Activated CD8-positive, alpha-beta memory T cell treated with anti-CD3 and anti-CD28 coated beads, Interleukin-2, amount 10 ng/mL, durations not matched to agents 7 days and 5 days (primary cell): ENCODE measurements around the gene FCMR. TPM values are rescaled to one million over a fixed set of nuclear protein-coding genes. Genes with fewer than 3 reads are reported as not detected.

Experiments
- ATAC-seq: fragments of 150-1000 bp; cut with Tn5 transposase; one replicate; pipeline ENCODE4 v1.10.0; 2021; ENCODE audit warnings: moderate library complexity
- CTCF ChIA-PET: fragments of 350-600 bp; sonication (Branson Sonifier 250); formaldehyde crosslinking; loops from one replicate; lab custom pipeline; 2021; ENCODE audit warnings: antibody characterized with exemption; lab: Charles Lee
- DNase-seq: peaks from one replicate; pipeline ENCODE4 v3.0.0-alpha.2; 2020
- H3K27ac Mint-ChIP-seq: one replicate; pipeline ENCODE4 v1.8.0; 2021; ENCODE audit warnings: mild to moderate bottlenecking, mixed read lengths
- H3K27me3 Mint-ChIP-seq: one replicate; pipeline ENCODE4 v1.8.0; 2021; ENCODE audit warnings: mixed read lengths
- H3K36me3 Mint-ChIP-seq: one replicate; pipeline ENCODE4 v1.8.0; 2021; ENCODE audit warnings: mild to moderate bottlenecking, mixed read lengths
- H3K4me1 Mint-ChIP-seq: one replicate; pipeline ENCODE4 v1.8.0; 2021; ENCODE audit warnings: mixed read lengths
- H3K4me3 Mint-ChIP-seq: one replicate; pipeline ENCODE4 v1.8.0; 2021; ENCODE audit warnings: mild to moderate bottlenecking, moderate library complexity, mixed read lengths
- H3K9me3 Mint-ChIP-seq: one replicate; pipeline ENCODE4 v1.8.0; 2022; ENCODE audit warnings: low read depth, mixed read lengths
- total RNA-seq, 2 experiments: library from RNA; stranded (reverse); gene quantifications; one replicate each; pipeline ENCODE4 v1.2.3, GENCODE V29; 2021

FCMR gene
- total RNA-seq, 2 experiments from 2014 or later: 33.0 to 37.2 TPM

DNA sequence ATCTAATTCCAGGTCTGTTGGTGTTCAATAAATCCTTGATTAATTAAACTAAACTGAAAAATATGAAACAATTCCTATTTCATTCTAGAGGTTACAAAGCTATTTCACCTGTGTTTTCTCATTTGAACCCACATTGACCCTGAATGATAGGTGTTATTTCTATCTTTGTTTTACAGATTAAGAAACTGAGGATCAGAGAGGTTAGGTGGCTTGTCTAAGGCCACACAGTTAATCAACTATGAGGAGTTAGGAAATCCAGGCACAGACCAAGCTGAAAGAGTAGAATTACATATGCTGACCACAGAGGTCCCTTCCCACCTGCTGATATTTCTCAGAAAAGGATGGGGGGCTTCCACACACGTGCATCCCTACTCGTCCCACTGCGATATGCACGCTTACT, 24.0 kb upstream of the FCMR start:
- no peak for ATAC-seq
- H3K4me1 Mint-ChIP-seq: peaks cover 5% of the 10 kb centered on the region
- no peak for DNase-seq
- no peak overlapping the region for H3K27ac Mint-ChIP-seq
- H3K36me3 Mint-ChIP-seq: peaks cover 2% of the 10 kb centered on the region
- peaks cover 32% of the 10 kb centered on the region for H3K27me3 Mint-ChIP-seq
- H3K9me3 Mint-ChIP-seq: no peaks in the 10 kb centered on the region
- CTCF ChIA-PET: interaction anchor here (0.6 to 1.6 kb wide), 3 partner anchors 14 to 219 kb away, joined by 3 to 4 read pairs (median 3); no protein-coding TSS in a partner anchor
- no peak overlapping the region for H3K4me3 Mint-ChIP-seq

- H3K9me3 Mint-ChIP-seq: no peaks in the 10 kb centered on the region
- no peak for DNase-seq
- H3K27ac Mint-ChIP-seq: no peak overlapping the region
- H3K4me1 Mint-ChIP-seq: peaks cover 5% of the 10 kb centered on the region
- H3K36me3 Mint-ChIP-seq: no peaks in the 10 kb centered on the region
- no peak overlapping the region for H3K4me3 Mint-ChIP-seq
- peaks cover 32% of the 10 kb centered on the region for H3K27me3 Mint-ChIP-seq
- peak; percentile 49 for ATAC-seq
- CTCF ChIA-PET: no interaction called here
Observed at GRCh38 chr1:206944703-206945102, 23.0 kb upstream of the FCMR start.

DNA sequence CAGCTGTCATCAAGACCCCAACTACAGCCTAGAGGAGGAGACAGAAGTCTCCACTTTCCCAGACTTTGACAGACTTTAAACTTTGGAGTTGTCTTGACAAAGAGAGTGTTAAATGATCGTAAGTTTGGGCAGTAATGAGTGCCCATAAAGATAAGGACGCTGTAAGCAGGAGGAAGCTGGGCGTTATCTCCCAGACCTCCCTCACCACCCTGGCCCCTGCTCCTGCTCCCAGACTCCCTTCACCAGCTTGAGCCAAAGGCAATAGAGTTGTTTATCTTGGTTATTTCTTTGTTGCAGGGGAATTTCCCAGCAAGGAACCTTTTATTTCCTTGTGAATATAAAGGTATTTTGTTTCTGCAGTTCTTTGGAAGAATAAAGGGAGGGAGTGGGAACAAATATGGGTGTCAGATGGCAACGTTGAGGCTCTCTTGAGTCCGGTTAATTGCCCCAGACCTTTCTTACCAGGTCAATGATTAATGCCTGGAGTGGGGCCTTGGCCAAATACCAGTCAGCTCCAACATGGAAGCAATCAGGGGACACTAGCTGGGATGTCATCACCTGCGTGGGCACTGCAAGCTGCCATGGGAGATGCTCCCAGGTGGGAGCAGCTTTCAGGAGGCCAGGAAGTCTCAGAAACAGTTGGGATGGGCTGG, 20.2 kb upstream of the FCMR start:
- Mint-ChIP-seq H3K27me3 (peaks cover 29% of the 10 kb centered on the region), H3K4me3 (no peak overlapping the region), H3K4me1 (peaks cover 5% of the 10 kb centered on the region), H3K9me3 (no peaks in the 10 kb centered on the region), H3K36me3 (no peaks in the 10 kb centered on the region), H3K27ac (no peak overlapping the region)
- DNase-seq (no peak), ATAC-seq (no peak)
- CTCF ChIA-PET: interaction anchor here (2.2 to 3.0 kb wide), 4 partner anchors 9 to 40 kb away, joined by 7 to 21 read pairs (median 10); no protein-coding TSS in a partner anchor

DNA sequence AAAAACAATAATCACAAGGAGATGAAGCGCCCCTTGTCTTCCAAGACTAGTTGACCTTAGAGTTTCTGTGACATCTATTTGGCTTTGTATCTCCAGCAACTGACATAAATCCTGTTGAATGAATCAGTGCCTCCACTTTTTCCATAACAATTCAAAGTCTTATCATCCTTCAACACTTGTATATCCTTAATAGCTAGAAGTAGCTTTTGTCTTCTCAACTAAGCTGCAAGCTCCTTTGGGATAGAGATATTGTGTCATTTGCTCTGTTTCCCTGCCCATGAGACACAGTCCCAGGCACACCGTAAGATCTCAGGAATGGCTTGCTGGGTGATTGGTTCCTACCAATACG, 18.8 kb upstream of the FCMR start:
- CTCF ChIA-PET: interaction anchor here (1.1 to 2.6 kb wide), 3 partner anchors 13 to 31 kb away, joined by 3 to 7 read pairs (median 7); no protein-coding TSS in a partner anchor
- no peak overlapping the region for H3K27ac Mint-ChIP-seq
- no peaks in the 10 kb centered on the region for H3K9me3 Mint-ChIP-seq
- H3K4me3 Mint-ChIP-seq: no peak overlapping the region
- H3K27me3 Mint-ChIP-seq: peaks cover 23% of the 10 kb centered on the region
- no peak for DNase-seq
- no peaks in the 10 kb centered on the region for H3K36me3 Mint-ChIP-seq
- ATAC-seq: no peak
- H3K4me1 Mint-ChIP-seq: peaks cover 6% of the 10 kb centered on the region

DNA sequence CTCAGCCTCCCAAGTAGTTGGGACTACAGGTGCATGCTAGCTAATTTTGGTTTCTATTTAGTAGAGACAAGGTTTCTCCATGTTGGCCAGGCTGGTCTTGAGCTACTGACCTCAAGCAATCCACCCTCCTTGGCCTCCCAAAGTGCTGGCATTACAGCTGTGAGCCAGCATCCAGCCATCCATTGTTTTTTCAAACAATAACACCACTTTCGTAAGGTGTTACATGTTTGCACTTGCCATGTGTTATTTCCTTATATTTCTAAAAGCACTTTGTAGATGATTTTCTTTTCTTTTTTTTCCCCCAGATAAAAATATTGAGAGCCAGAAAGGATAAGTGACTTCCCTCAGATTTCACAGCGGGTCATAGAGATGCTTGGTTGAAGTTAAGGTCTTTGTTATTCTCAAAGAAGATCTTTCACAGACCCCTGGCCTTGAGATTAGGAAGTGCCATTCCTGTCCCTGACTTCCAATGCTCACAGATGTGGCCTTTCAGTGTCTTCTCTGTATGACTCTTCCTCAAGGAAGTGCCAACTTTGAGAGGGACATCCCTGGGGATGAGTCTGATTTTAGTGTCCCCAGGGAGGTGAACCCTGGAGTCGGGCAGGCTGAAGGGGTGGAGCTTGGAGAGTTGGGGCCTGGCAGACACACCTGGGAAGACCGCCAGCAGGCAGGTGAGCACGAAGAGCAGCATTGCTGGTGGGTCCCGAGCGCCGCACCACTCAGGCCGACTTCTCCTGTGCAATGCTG, 18.3 kb upstream of the FCMR start:
- ATAC-seq (no peak), DNase-seq (no peak)
- Mint-ChIP-seq H3K27me3 (peaks cover 18% of the 10 kb centered on the region), H3K4me3 (no peak overlapping the region), H3K4me1 (peaks cover 7% of the 10 kb centered on the region), H3K36me3 (no peaks in the 10 kb centered on the region), H3K27ac (no peak overlapping the region), H3K9me3 (no peaks in the 10 kb centered on the region)
- CTCF ChIA-PET: interaction anchor here (1.1 to 10.0 kb wide), 5 partner anchors 14 to 42 kb away, joined by 3 to 124 read pairs (median 7); no protein-coding TSS in a partner anchor

GRCh38 chr1:206939131-206939530, 17.4 kb upstream of the FCMR start:
- CTCF ChIA-PET: interaction anchor here (0.5 to 10.0 kb wide), 3 partner anchors 27 to 224 kb away, joined by 4 to 124 read pairs (median 5); no protein-coding TSS in a partner anchor
- Mint-ChIP-seq H3K4me1 (peaks cover 2% of the 10 kb centered on the region), H3K27ac (no peak overlapping the region), H3K4me3 (no peak overlapping the region), H3K27me3 (peaks cover 12% of the 10 kb centered on the region), H3K9me3 (no peaks in the 10 kb centered on the region), H3K36me3 (no peaks in the 10 kb centered on the region)
- no peak for DNase-seq
- ATAC-seq: no peak

- no peaks in the 10 kb centered on the region for H3K36me3 Mint-ChIP-seq
- H3K27ac Mint-ChIP-seq: no peak overlapping the region
- H3K4me1 Mint-ChIP-seq: peaks cover 2% of the 10 kb centered on the region
- H3K9me3 Mint-ChIP-seq: no peaks in the 10 kb centered on the region
- H3K27me3 Mint-ChIP-seq: peaks cover 2% of the 10 kb centered on the region
- DNase-seq (no peak), ATAC-seq (no peak)
- CTCF ChIA-PET: interaction anchor here (1.2 to 10.0 kb wide), 5 partner anchors 11 to 273 kb away, joined by 3 to 124 read pairs (median 5); no protein-coding TSS in a partner anchor
- H3K4me3 Mint-ChIP-seq: no peak overlapping the region
Observed at GRCh38 chr1:206937425-206937824, 15.7 kb upstream of the FCMR start.

DNA sequence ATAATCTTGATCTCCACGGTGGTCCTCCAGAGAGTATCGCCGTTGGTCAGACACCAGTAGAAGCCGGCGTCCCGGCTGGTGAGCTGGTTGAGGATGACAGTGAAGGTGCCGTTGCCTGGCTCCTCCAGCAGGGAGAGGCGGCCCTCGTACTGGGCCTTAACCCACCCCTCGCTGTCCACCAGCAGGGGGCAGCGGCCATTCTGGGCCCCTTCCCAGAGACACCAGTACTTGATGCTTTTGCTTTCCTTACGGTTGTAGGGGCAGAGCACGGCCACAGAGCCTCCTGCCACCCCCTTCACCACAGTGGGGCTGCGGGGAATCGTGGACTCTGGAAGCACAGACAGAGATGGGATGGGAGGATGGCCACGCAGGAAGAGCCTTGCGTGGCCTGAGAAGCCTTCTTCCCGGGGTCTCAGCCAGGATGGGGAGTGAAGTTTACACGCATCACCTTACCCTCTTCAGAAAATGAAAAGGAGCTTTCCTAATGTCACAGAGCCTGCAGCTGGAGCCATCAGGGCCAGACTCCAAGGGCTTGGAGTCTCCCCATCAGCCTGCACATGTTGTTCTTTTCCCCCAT, 13.8 kb upstream of the FCMR start:
- no peaks in the 10 kb centered on the region for H3K36me3 Mint-ChIP-seq
- H3K4me3 Mint-ChIP-seq: no peak overlapping the region
- H3K27ac Mint-ChIP-seq: no peak overlapping the region
- ATAC-seq (peak; percentile 74), DNase-seq (peak; percentile 64)
- H3K4me1 Mint-ChIP-seq: peaks cover 13% of the 10 kb centered on the region
- no peaks in the 10 kb centered on the region for H3K9me3 Mint-ChIP-seq
- CTCF ChIA-PET: interaction anchor here (0.7 to 10.0 kb wide), 23 partner anchors 9 to 563 kb away, joined by 3 to 124 read pairs (median 5); partner anchors contain the start of genes FCAMR and PFKFB2
- H3K27me3 Mint-ChIP-seq: no peaks in the 10 kb centered on the region

- H3K4me3 Mint-ChIP-seq: no peak overlapping the region
- peaks cover 24% of the 10 kb centered on the region for H3K4me1 Mint-ChIP-seq
- DNase-seq (peak; percentile 73), ATAC-seq (peak; percentile 52)
- CTCF ChIA-PET: interaction anchor here (0.5 to 10.0 kb wide), 39 partner anchors 8 to 276 kb away, joined by 3 to 124 read pairs (median 4); partner anchors contain the start of genes FCAMR and FCMR
- H3K27me3 Mint-ChIP-seq: no peaks in the 10 kb centered on the region
- no peaks in the 10 kb centered on the region for H3K36me3 Mint-ChIP-seq
- no peak overlapping the region for H3K27ac Mint-ChIP-seq
- no peaks in the 10 kb centered on the region for H3K9me3 Mint-ChIP-seq
Observed at GRCh38 chr1:206933333-206933945, 11.7 kb upstream of the FCMR start.

DNA sequence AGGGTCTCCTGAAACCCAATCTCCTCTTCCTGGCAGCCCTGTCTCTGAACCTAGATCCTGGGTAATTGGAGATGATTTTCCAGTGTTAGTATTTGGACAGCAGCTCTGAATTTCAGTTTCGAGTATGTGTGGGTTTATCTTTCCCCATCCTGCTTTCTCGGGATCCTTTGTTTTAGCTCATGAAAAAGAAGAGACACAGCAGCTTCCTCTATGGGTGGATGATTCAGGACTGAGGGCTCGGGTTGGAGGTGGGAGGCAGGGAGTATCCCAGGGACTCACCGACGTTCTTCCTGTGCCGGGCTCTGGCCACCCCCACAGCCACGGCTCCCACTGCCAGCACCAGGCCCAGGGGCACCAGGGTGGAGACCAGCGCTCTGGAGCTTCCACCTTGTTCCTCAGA, 10.4 kb upstream of the FCMR start:
- no peak overlapping the region for H3K4me3 Mint-ChIP-seq
- ATAC-seq (no peak), DNase-seq (no peak)
- H3K27ac Mint-ChIP-seq: no peak overlapping the region
- no peaks in the 10 kb centered on the region for H3K36me3 Mint-ChIP-seq
- no peaks in the 10 kb centered on the region for H3K9me3 Mint-ChIP-seq
- peaks cover 24% of the 10 kb centered on the region for H3K4me1 Mint-ChIP-seq
- CTCF ChIA-PET: interaction anchor here (0.6 to 10.0 kb wide), 17 partner anchors 10 to 567 kb away, joined by 3 to 124 read pairs (median 4); partner anchors contain the start of gene FCMR
- no peaks in the 10 kb centered on the region for H3K27me3 Mint-ChIP-seq

- ATAC-seq (no peak), DNase-seq (no peak)
- Mint-ChIP-seq H3K4me1 (peaks cover 24% of the 10 kb centered on the region), H3K27me3 (no peaks in the 10 kb centered on the region), H3K27ac (no peak overlapping the region), H3K9me3 (no peaks in the 10 kb centered on the region), H3K4me3 (no peak overlapping the region), H3K36me3 (no peaks in the 10 kb centered on the region)
- CTCF ChIA-PET: interaction anchor here (0.8 to 10.0 kb wide), 16 partner anchors 10 to 568 kb away, joined by 3 to 124 read pairs (median 6); partner anchors contain the start of gene FCMR
Observed at GRCh38 chr1:206931709-206932108, 10.0 kb upstream of the FCMR start.

DNA sequence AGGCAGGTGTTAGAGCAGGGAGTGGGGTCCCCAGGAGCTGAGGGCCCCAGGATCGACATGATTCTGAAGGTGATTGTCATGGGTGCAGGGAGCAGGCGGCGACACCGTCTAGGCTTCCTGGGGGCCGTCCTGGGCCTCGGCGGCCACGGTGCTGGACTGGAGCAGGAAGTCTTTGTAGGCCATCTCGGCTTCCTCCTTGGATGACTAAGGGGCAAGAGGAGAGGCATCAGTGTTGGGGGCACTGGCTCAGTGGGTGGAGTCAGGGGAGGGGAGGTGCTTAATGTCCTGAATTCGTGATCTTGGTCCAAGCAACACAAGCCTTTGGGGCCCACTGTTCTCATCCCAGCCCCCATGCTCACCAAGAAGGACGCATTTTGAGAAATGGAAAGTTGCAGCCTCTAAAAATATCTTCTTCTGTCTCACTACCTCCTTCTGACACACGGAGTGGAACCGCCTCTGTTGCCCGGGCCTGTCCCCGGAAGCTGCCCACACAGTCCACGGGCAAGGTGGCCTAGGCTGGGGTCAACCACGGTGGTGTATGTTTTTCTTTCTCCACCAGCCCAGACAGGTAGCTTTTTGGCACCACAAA, 8.6 kb upstream of the FCMR start:
- no peaks in the 10 kb centered on the region for H3K27me3 Mint-ChIP-seq
- H3K36me3 Mint-ChIP-seq: no peaks in the 10 kb centered on the region
- no peaks in the 10 kb centered on the region for H3K9me3 Mint-ChIP-seq
- peak; percentile 75 for DNase-seq
- CTCF ChIA-PET: interaction anchor here (0.9 to 10.0 kb wide), 8 partner anchors 8 to 196 kb away, joined by 3 to 124 read pairs (median 8); partner anchors contain the start of gene FCMR
- peaks cover 22% of the 10 kb centered on the region for H3K4me1 Mint-ChIP-seq
- peak overlapping the region; percentile 84 for H3K27ac Mint-ChIP-seq
- H3K4me3 Mint-ChIP-seq: no peak overlapping the region
- ATAC-seq: peak; percentile 55
